Common myeloid progenitor, CD34-positive (primary cell): ENCODE measurements around the gene TWF1.
A peak's percentile ranks its signal among the peaks of the same experiment; 100 is the strongest.
"Not testable (repeated sequence)": the region's sequence is repeated elsewhere in the genome, so short reads cannot be mapped to it uniquely, and the experiment has no call there.

Source experiments
- CTCF ChIA-PET: fragments of 350-600 bp; sonication (Branson Sonifier 250); formaldehyde crosslinking; loops from one replicate; lab custom pipeline; 2021; ENCODE audit warnings: antibody characterized with exemption; lab: Charles Lee
- POLR2A ChIA-PET: fragments of 350-600 bp; sonication (Branson Sonifier 250); formaldehyde crosslinking; loops from one replicate; lab custom pipeline; 2021; ENCODE audit warnings: antibody characterized with exemption; lab: Charles Lee
- DNase-seq, 3 donors: peaks; one replicate each; pipeline versions ENCODE4 v3.0.0 to v3.0.0-alpha.2; 2013
- H3K27ac ChIP-seq, 2 experiments: 1 replicate in 1 of 2; 2 replicates in 1 of 2; pipeline ENCODE4 v1.7.0; 2013; ENCODE audit warnings: inconsistent platforms in 2 of 2, low read length in 2 of 2, mild to moderate bottlenecking in 2 of 2, low read depth in 1 of 2, moderate library complexity in 1 of 2; ENCODE audit not compliant: severe bottlenecking in 2 of 2, insufficient read depth in 1 of 2, poor library complexity in 1 of 2
- H3K27me3 ChIP-seq, 5 experiments: replicated peaks in 2 of 5; 1 replicate in 3 of 5; 2 replicates in 2 of 5; pipeline versions ENCODE4 v1.6.1 to v1.7.0; 2013; ENCODE audit warnings: low read length in 4 of 5, mild to moderate bottlenecking in 2 of 5, moderate library complexity in 2 of 5, inconsistent platforms in 1 of 5; ENCODE audit not compliant: insufficient read depth in 5 of 5, control insufficient read depth in 4 of 5
- H3K36me3 ChIP-seq, 4 experiments: 1 replicate in 2 of 4; 2 replicates in 2 of 4; pipeline versions ENCODE4 v1.6.1 to v1.7.0; 2013; ENCODE audit warnings: low read length in 3 of 4, control low read depth in 1 of 4, mild to moderate bottlenecking in 1 of 4; ENCODE audit not compliant: control insufficient read depth in 4 of 4, insufficient read depth in 4 of 4
- H3K4me1 ChIP-seq, 4 experiments: 1 replicate in 3 of 4; 2 replicates in 1 of 4; pipeline versions ENCODE4 v1.6.1 to v1.7.1; 2013; ENCODE audit warnings: low read length in 3 of 4, mild to moderate bottlenecking in 3 of 4, control low read depth in 1 of 4, inconsistent platforms in 1 of 4, moderate library complexity in 1 of 4; ENCODE audit not compliant: control insufficient read depth in 4 of 4, insufficient read depth in 4 of 4; ENCODE audit errors: control extremely low read depth in 1 of 4
- H3K4me3 ChIP-seq, 7 experiments: 1 replicate in 4 of 7; 2 replicates in 3 of 7; pipeline versions ENCODE4 v1.5.1 to v1.7.0; 2013; ENCODE audit warnings: mild to moderate bottlenecking in 7 of 7, low read length in 6 of 7, moderate library complexity in 6 of 7, inconsistent platforms in 2 of 7, low read depth in 2 of 7, control low read depth in 1 of 7; ENCODE audit not compliant: insufficient read depth in 4 of 7, control insufficient read depth in 1 of 7; ENCODE audit errors: extremely low read depth in 1 of 7
- H3K9me3 ChIP-seq, 5 experiments: 1 replicate in 4 of 5; 2 replicates in 1 of 5; pipeline versions ENCODE4 v1.6.1 to v1.7.1; 2013; ENCODE audit warnings: low read length in 4 of 5, mild to moderate bottlenecking in 2 of 5, inconsistent platforms in 1 of 5, low read depth in 1 of 5, moderate library complexity in 1 of 5; ENCODE audit not compliant: control insufficient read depth in 4 of 5, insufficient read depth in 2 of 5; ENCODE audit errors: control extremely low read depth in 1 of 5
- WGBS: methylation state at CpG from one replicate; pipeline ENCODE4 v1.1.5; 2013; ENCODE audit not compliant: insufficient coverage; 5-methylcytosine and 5-hydroxymethylcytosine counted together

TWF1 gene

DNA sequence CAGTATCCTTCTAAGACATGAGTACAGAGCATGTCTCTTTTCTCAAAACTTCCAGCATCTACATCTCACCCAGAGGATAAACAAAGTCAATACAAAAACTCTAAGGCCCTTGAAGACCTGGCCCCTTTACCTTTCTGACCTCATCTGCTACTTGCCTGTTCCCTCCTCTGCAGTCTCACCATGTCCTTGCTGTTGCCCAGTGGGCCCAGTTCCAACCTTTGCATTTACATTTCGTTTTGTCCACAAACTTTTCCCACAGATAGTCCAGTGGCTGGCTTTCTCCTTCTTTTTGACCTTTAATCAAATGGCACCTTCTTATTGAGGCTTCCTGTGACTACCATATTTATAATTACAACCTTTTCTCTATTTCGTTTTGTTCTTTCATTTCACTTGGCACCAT lies 45.7 kb downstream of the TWF1 start:
- peaks cover 19 to 40% (median 30%) of the 10 kb centered on the region in 4 experiments for H3K4me1 ChIP-seq
- CTCF ChIA-PET = interaction anchor here (1.0 to 1.7 kb wide), 3 partner anchors 11 to 44 kb away, joined by 3 to 4 read pairs (median 3); no protein-coding TSS in a partner anchor
- H3K9me3 ChIP-seq = no peaks in the 10 kb centered on the region
- H3K27ac ChIP-seq = peak overlapping the region in 1 of 2 experiments; percentile 94
- H3K4me3 ChIP-seq = peak overlapping the region in 4 of 7 experiments; percentile 81 to 98 (median 96)
- POLR2A ChIA-PET = interaction anchor here (0.7 kb wide), 1 partner anchor 45 kb away, joined by 3 read pairs; the partner anchor contains the start of gene TWF1
- DNase-seq = no peak
- 95% methylated on average over 2 of the region's 2 CpGs for WGBS
- peaks cover 0 to 4% (median 3%) of the 10 kb centered on the region in 4 experiments for H3K36me3 ChIP-seq
- no peaks in the 10 kb centered on the region for H3K27me3 ChIP-seq

DNA sequence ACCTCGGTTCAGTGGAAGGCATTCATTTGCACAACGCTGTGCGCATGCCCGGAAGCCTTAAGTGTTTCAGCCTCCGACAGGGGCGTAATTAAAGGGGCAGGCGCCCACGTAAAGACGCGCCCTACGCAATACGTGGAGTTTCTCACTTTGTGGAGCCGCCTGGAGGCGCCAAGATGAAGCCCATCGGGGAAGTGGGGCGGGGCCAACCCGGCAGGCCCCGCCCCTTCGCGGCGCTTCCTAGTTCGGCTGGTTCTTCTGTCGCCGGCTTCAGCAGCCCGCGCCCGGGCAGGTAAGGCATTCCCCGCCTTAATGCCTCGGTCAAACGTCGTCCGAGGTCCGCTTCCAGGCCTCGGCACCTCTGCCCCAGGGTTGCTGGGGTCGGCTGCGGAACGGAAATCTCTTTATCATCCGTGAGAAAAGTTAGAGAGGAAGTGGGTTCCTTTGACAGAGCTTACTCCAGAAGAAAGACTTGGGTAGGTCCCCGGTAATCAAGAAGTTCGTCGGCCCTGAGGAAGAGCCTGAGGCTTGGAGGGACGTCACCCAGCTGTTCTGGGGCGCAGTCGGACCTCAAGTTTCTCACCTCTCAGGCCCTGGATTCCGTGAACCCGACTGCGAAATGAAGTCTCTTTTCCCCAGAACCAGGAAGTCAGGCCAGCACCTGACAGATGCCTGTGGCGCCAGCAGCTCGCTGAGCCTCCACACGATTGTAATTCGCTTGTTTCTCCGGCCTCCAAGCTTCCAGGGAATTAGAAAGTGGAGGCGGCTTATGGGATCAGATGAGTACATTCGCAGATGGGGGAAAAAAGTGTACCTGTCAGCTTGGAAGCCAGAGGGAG lies 47.2 kb downstream of the TWF1 start, which contains the start of the genes IRAK4 and PUS7L:
TSS of gene IRAK4 (plus strand) at position 224 of the 836 bp plus-strand sequence. CDS start 9,161 bp downstream, outside the sequence.
TSS of gene PUS7L (minus strand) at position 63 of the 836 bp plus-strand sequence. CDS start 3,545 bp downstream, outside the sequence.
- Histone ChIP-seq H3K27ac (peak within 1 kb of the TSS; percentile 89 to 94), H3K4me3 (peak within 1 kb of the TSS; percentile 81 to 98 (median 96)), H3K9me3 (no peaks in the 10 kb centered on the region), H3K36me3 (peaks cover 3 to 12% (median 7%) of the 10 kb centered on the region in 4 experiments), H3K27me3 (no peaks in the 10 kb centered on the region), H3K4me1 (peaks cover 19 to 40% (median 30%) of the 10 kb centered on the region in 4 experiments)
- ChIA-PET POLR2A (interaction anchor here (0.5 to 0.6 kb wide), 2 partner anchors 50 to 51 kb away, joined by 3 to 4 read pairs; no protein-coding TSS in a partner anchor), CTCF (interaction anchor here (1.2 to 1.9 kb wide), 7 partner anchors 17 to 124 kb away, joined by 3 to 8 read pairs (median 4); partner anchors contain the start of gene TWF1)
- peak; percentile 98 to 99 (median 99) for DNase-seq
- under 1% methylated on average over 53 of the region's 54 CpGs for WGBS

DNA sequence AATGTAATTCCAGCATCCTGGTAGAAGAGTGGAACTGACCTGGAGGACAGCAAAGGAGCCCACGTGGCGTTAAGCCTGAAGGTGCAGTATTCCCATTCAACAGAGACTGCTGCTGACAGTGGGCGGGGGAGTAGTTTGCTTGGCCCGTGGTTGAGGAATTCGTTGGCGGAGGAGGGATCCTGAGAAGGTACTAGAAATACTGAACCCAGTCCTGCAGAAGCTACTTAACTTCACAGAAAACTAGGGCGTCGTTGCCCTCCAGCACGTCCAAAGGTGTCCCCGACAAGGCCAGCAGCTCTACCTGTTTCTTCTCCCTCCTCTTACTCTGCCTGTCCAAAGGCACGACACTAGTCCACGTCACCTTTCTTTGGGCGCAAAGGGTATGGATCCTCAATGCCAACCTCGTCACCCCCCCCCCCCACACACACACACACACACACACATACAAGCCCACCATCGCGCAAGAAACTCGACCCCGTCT lies 47.8 kb downstream of the TWF1 start:
- peaks cover 19 to 40% (median 30%) of the 10 kb centered on the region in 4 experiments for H3K4me1 ChIP-seq
- peak overlapping the region; percentile 81 to 98 (median 96) for H3K4me3 ChIP-seq
- ChIA-PET CTCF (interaction anchor here (1.0 to 1.9 kb wide), 2 partner anchors 11 to 125 kb away, joined by 3 to 8 read pairs; no protein-coding TSS in a partner anchor), POLR2A (interaction anchor here (0.5 kb wide), 1 partner anchor 51 kb away, joined by 4 read pairs; no protein-coding TSS in a partner anchor)
- WGBS = 0% methylated on average over 17 of the region's 18 CpGs
- no peaks in the 10 kb centered on the region for H3K9me3 ChIP-seq
- no peaks in the 10 kb centered on the region for H3K27me3 ChIP-seq
- H3K27ac ChIP-seq = peak overlapping the region; percentile 35 to 94
- peaks cover 6 to 10% (median 8%) of the 10 kb centered on the region in 4 experiments for H3K36me3 ChIP-seq
- DNase-seq = no peak

DNA sequence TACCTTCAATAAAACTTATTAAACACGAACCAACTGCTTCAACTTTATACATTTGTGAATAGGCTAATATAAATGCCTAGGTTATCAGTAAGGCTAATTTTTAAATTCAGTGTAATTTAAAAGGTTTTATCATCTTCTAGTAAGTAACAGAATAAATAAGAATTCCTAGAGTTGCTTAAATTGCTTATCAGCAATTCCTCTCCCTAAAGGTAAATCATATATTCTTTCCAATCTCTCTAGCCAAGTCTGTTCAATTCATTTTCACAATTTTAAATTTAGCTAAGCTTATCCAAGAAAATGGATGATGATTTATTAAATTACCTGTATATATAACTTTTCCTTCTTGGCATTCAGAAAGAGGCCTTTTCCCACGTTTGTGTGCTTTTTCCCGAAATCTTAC lies 52.1 kb downstream of the TWF1 start:
- H3K9me3 ChIP-seq = peaks cover 0 to 5% (median 0%) of the 10 kb centered on the region in 5 experiments
- H3K27me3 ChIP-seq = no peaks in the 10 kb centered on the region
- no peak for DNase-seq
- CTCF ChIA-PET = no interaction called here
- peak overlapping the region in 1 of 7 experiments; percentile 7 for H3K4me3 ChIP-seq
- no peak overlapping the region for H3K27ac ChIP-seq
- peaks cover 7 to 9% (median 8%) of the 10 kb centered on the region in 4 experiments for H3K4me1 ChIP-seq
- peaks cover 6 to 16% (median 12%) of the 10 kb centered on the region in 4 experiments for H3K36me3 ChIP-seq
- POLR2A ChIA-PET = no interaction called here
- 100% methylated on average over 1 of the region's 3 CpGs for WGBS

DNA sequence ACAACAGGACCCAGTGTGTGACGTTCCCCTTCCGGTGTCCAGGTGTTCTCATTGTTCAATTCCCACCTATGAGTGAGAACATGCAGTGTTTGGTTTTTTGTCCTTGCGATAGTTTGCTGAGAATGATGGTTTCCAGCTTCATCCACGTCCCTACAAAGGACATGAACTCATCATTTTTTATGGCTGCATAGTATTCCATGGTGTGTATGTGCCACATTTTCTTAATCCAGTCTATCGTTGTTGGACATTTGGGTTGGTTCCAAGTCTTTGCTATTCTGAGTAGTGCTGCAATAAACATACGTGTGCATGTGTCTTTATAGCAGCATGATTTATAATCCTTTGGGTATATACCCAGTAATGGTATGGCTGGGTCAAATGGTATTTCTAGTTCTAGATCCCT lies 54.8 kb downstream of the TWF1 start:
- H3K27me3 ChIP-seq, DNase-seq, H3K4me1 ChIP-seq, H3K27ac ChIP-seq, H3K9me3 ChIP-seq, POLR2A ChIA-PET, CTCF ChIA-PET, H3K4me3 ChIP-seq: not testable (repeated sequence)
- H3K36me3 ChIP-seq = peaks cover 6 to 16% (median 13%) of the 10 kb centered on the region in 4 experiments
- WGBS = no CpG with 5 or more reads among the region's 6 CpGs

DNA sequence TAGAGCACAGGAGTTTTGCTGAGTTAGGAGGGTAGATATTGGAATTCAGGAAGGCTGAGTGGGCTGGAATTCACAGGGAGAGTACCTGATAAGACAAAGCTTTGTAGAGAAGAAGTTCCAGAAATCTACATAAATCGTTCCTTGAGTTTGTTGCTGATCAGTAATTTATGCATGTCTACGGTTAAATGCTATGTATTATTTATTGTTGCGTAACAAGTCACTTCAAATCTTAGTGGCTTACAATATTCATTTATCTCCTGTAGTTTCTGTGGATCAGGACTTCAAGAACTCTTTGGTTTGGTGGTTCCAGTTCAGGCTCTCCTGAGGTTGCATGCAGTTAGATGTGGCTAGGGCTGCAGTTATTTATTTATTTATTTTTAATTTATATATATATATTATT lies 55.3 kb downstream of the TWF1 start:
- no peak overlapping the region for H3K4me3 ChIP-seq
- ChIA-PET POLR2A (no interaction called here), CTCF (no interaction called here)
- peaks cover 0 to 5% (median 0%) of the 10 kb centered on the region in 5 experiments for H3K9me3 ChIP-seq
- H3K27ac ChIP-seq = no peak overlapping the region
- peaks cover 6 to 17% (median 13%) of the 10 kb centered on the region in 4 experiments for H3K36me3 ChIP-seq
- no peaks in the 10 kb centered on the region for H3K4me1 ChIP-seq
- H3K27me3 ChIP-seq = no peaks in the 10 kb centered on the region
- WGBS = no CpG with 5 or more reads among the region's 3 CpGs
- DNase-seq = no peak
